HFF-Myc (cell line): Measurements from ENCODE around the gene PRCP.

Source experiments
- DNase-seq: peaks from one replicate; pipeline ENCODE4 v3.0.0-alpha.2; 2011; ENCODE audit warnings: low read depth; ENCODE audit errors: extremely low read depth
- H3K4me3 ChIP-seq: replicated peaks from 2 replicates; pipeline ENCODE4 v1.5.1; 2011; ENCODE audit warnings: low read depth, mild to moderate bottlenecking, control low read depth, low read length
- CTCF ChIP-seq: IDR thresholded peaks from 2 replicates; pipeline ENCODE4 v1.5.1; 2012; ENCODE audit warnings: mild to moderate bottlenecking, low read depth, low read length, control low read depth; ENCODE audit errors: missing control alignments

Gene PRCP

GRCh38 chr11:82871646-82872045 is 28.6 kb downstream of the PRCP start:
- no peak overlapping the region for H3K4me3 ChIP-seq
- no peak for TF ChIP-seq CTCF
- peak; percentile 38 for DNase-seq

GRCh38 chr11:82869657-82870056 is 30.6 kb downstream of the PRCP start:
- TF ChIP-seq CTCF: no peak
- no peak for DNase-seq
- H3K4me3 ChIP-seq: no peak overlapping the region

- H3K4me3 ChIP-seq: no peak overlapping the region
- peak; percentile 57 for TF ChIP-seq CTCF
- DNase-seq: peak; percentile 44
Measured at GRCh38 chr11:82867495-82868082, 32.6 kb downstream of the PRCP start.

- no peak overlapping the region for H3K4me3 ChIP-seq
- DNase-seq: no peak
- no peak for TF ChIP-seq CTCF
Measured at GRCh38 chr11:82865841-82866240, 34.4 kb downstream of the PRCP start.

GRCh38 chr11:82864268-82864667 is 36.0 kb downstream of the PRCP start:
- no peak overlapping the region for H3K4me3 ChIP-seq
- peak; percentile 44 for DNase-seq
- peak; percentile 64 for TF ChIP-seq CTCF

GRCh38 chr11:82863209-82863608 is 37.0 kb downstream of the PRCP start:
- no peak for DNase-seq
- TF ChIP-seq CTCF: no peak
- no peak overlapping the region for H3K4me3 ChIP-seq

- H3K4me3 ChIP-seq: no peak overlapping the region
- TF ChIP-seq CTCF: no peak
- DNase-seq: no peak
Measured at GRCh38 chr11:82862379-82862778, 37.9 kb downstream of the PRCP start.
